ENCODE data around the gene PTH1R. TPM values are rescaled to one million over a fixed set of nuclear protein-coding genes. Genes with fewer than 3 reads are reported as not detected.

PTH1R gene
- polyA plus RNA-seq (2012; ENCODE audit: insufficient read depth, insufficient read length): not detected

DNA sequence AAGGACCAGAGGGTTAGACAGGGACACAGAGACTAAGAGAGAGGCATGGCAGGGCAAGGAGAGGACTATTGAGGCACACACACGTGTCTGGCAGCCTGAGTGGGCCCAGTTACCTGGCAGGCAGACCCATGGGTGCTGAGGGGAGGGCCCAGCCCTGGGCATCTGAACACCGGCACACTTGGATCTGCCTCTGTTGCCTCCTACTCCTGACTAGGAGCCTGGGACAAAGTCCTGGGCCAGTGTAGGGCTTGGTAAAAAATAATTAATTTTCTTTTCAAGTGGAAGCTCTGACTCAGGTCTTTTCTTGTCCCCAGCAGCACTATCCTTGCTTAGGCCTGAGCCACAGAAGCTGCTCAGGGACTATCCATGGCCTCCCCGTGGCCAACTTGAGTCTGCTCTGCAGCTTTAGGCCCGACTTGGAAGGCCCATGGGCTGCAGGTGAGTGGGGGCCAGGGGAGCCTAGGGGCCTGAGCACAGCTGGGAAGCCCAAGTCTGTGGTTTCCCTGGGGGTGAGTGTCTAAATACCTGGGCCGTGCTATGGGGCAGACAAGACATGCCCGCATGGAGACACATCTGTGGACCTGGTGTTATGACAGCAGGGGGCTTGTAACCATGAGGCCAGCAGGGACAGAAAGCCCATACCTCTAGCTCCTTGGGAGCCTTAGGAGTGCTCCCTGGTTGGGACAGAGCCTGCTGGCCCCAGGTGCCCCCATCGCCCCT lies at the start of gene PTH1R:
Gene PTH1R, plus strand, starts transcription at position 316 of the 720 bp plus-strand sequence. CDS start 5,839 bp downstream, outside the sequence.
- DNase-seq (ENCODE audit: low read depth, low spot score): no peak
- no peak within 1 kb of the TSS for H3K4me3 ChIP-seq (ENCODE audit: low read length)

DNA sequence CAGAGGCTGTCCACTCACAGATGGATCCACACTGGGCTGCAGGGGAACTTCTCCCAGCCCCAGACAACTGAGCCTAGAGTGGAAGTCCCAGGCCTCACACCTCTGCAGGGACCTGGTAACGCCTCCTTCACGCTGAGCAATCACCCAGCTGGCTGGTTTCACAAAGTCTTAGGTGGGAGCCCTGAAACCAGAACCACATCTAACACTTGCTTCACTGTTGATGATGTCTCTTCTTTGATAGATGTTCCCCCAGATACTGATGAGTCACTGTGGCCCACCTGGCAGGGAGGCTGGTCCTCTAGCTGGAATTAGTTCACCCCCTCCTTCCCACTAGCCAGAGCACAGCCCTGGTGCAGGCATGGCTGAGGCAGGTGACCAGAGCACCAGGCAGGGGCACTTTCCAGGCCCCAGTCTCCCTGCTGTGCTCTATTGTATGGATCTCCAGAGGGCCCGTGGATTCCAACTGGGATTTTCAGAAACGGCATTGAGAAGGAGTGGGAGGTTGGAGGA lies 47.8 kb upstream of the PTH1R start:
- H3K4me3 ChIP-seq (ENCODE audit: low read length): no peak overlapping the region
- peak; percentile 88 for DNase-seq (ENCODE audit: low read depth, low spot score)

DNA sequence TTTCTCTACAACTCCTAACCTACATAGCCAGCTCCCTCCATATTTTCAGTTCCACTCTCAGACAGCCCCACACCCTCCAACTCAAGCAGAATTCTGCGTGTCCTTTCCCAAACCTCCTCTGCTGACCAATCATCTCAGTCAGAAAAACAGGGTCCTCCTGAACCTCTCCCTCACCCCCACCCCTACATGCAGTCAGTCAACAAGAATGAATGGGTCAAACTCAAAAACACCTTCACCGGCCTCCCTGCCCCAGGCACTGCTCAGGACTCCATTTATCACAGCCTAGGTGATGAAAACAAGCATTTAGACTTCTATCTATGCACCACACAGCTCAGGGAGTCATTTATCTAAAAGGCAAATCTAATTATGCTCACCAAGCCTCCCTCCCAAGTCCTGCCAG lies 46.7 kb upstream of the PTH1R start:
- H3K4me3 ChIP-seq (ENCODE audit: low read length): no peak overlapping the region
- no peak for DNase-seq (ENCODE audit: low read depth, low spot score)

DNA sequence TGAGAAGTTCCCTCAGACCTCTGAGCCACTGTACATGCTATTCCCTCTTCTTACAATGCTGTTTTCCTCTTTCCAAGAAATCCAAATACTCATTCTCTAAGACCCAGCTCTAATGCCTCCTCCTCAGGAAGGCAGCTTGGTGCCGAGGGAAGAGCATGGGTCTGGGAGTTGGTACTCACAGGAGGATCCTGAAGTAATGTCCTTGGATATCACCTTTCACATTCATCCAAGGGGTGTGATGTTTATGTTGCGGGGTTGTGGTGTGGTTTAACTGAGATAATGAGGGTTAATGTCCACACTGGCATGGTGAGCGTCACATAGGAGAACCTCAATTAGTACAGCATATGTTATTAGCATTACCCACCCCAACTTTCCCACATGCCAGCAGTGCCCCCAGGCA lies 46.2 kb upstream of the PTH1R start:
- no peak for DNase-seq (ENCODE audit: low read depth, low spot score)
- no peak overlapping the region for H3K4me3 ChIP-seq (ENCODE audit: low read length)

DNA sequence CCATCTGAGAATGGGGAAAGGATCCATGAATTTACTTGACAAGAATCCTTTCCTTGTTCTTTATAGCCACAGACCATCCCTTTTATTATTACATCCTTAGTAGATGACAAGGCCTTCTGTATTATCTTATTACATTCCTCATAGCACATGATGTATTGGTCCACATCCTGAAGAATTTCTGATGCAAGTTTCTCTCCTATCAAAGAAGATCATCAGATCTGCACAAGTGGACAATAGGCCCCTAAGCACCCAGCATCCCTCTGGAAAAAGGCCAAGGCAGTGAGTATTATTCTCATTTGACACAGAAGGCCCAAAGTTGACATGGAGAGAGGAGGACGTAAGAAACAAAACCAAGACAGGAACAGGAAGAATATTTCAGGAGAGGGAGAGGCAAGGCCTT lies 45.7 kb upstream of the PTH1R start:
- H3K4me3 ChIP-seq (ENCODE audit: low read length): no peak overlapping the region
- no peak for DNase-seq (ENCODE audit: low read depth, low spot score)

DNA sequence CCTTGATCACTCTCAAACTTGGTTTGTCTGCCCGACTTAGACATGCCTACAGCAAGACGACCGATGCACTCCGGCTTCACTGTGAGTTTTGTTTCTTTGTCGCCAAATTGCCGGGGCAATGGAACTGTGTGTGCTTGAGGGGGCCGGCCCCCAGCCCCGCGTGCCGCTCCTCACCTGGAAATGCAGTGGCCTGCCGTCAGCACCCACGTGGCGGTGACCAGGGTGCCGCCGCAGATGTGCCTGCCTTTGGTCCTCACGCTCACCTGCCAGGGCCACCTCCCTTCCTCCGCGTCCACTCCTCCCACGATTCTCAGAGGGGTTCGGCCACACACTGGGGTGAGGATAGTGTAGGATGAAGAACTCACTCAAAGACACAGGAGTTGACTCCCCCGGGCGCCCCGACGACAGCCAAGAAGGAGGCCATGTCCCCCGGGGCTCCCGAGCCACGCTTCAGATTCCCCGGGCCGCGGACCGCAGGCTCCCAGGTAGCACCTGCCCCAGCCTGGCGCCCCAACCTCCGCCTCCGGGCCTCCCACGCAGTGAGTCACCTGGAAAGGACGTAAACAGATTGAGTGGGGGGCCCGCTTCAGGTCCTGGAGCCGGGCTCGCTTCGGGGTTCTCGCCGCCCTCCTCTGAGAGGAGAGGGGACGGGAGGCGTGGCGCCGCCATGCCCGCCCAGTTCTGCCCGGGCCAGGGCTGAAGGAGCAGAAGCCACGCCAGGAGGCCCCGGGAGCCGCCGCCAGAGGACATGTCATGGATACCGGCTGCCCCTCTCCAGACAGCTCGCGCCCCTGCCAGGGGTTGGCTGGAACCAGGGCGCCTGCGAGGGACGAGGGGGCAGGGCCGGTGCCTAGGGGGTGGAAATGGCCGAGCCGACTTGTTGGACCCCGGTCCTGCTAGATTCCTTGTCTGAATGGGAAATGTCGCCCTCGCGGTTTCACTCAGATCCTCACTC lies 43.9 kb upstream of the PTH1R start:
- no peak for DNase-seq (ENCODE audit: low read depth, low spot score)
- no peak overlapping the region for H3K4me3 ChIP-seq (ENCODE audit: low read length)

DNA sequence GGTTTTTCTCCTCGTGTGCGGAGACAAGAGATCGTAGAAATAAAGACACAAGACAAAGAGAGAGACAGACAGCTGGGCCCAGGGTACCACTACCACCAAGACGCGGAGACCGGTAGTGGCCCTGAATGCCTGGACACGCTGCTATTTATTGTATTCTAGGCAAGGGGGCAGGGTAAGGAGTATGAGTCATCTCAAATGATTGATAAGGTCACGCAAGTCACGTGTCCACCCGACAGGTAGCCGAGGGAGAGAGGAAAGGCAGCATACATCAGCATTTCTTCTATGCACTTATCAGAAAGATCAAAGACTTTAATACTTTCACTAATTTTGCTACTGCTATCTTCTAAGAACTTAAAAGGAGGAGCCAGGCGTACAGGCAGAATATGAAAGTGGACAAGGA lies 42.5 kb upstream of the PTH1R start:
- no peak for DNase-seq (ENCODE audit: low read depth, low spot score)
- no peak overlapping the region for H3K4me3 ChIP-seq (ENCODE audit: low read length)

DNA sequence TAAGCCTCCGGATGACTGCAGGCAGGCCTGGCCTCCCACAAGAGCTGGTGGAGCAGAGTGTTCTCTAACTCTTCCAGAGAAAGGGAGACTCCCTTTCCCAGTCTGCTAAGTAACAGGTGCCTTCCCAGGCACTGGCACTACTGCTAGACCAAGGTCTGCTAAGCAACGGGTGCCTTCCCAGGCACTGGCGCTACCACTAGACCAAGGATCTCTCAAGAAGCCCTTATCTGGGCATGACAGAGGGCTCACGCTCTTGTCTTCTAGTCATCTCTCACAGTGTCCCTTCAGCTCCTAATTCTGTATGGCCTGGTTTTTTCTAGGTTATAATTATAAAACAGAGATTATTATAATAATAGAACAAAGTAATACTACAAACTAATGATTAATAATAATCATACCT lies 42.0 kb upstream of the PTH1R start:
- DNase-seq (ENCODE audit: low read depth, low spot score): no peak

DNA sequence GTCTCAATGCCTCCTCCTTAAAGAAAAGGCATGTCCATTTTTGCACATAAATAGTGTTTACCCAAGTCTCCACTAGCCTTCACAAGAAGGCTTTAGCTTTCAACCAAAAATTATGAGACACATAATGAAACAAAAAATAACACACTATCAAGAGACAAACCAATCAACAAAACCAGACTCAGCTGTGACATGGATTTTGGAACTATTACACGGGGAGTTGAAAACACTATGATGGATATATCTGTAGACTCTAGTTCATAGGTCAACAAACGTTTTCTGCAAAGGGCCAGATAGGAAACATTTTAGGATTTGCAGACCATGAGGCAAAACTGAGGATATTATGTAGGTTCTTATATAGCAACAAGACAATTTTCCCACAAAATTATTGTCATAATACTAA lies 39.2 kb upstream of the PTH1R start:
- DNase-seq (ENCODE audit: low read depth, low spot score): no peak
- no peak overlapping the region for H3K4me3 ChIP-seq (ENCODE audit: low read length)

More for the DNA sequence above, 42.0 kb upstream of the PTH1R start:
- no peak overlapping the region for H3K4me3 ChIP-seq (ENCODE audit: low read length)

DNA sequence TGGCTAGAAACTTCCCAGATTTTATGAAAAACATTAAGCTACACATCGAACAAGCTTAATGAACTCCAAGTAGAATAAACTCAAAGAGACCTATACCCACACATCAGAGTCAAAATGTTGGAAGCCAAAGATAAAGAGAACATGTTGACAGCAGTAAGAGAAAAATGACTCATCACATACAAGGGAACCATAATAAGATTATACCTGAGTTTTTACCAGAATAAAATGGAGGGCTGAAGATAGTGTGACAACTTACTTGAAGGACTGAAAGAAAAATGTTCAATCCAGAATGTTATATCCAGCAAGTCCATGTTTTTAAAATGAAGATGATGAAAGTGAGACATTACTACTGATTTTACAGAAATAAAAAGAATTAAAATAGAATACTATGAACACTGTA lies 37.0 kb upstream of the PTH1R start:
- no peak overlapping the region for H3K4me3 ChIP-seq (ENCODE audit: low read length)
- no peak for DNase-seq (ENCODE audit: low read depth, low spot score)

DNA sequence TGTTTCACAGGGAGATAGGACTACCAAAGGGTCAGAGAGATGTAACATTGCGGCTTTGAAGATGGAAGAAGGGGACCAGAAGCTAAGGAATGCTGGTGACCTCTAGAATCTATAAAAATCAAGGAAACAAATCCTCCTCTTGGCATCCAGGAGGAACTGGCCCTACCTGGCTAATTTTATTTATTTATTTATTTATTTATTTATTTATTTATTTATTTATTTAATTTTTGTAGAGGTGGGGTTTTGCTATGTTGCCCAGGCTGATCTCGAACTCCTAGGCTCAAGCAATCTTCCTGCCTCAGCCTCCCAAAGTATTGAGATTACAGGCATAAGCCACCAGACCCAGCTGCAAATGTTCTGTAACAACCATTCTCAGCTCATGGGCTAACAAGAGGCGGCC lies 34.0 kb upstream of the PTH1R start:
- no peak for DNase-seq (ENCODE audit: low read depth, low spot score)
- no peak overlapping the region for H3K4me3 ChIP-seq (ENCODE audit: low read length)

DNA sequence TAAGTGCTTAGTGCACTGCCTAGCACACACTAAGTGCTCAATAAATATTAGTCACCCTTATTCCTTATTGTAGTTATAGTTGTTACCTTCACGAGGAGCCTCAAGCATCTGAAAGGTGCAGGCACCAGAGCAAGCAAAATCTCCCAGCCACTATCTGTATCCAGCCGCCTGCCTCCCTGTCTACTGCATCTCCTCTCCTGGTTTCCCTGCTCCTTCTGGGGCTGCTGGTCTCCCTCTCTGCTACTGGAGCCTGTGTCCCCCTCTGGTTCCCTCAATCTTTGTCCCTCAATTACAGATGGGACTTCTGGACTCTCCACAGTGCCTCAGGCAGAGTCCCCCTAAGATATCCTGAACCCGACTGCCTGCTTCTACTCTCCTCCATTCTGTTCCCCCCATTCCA lies 33.1 kb upstream of the PTH1R start:
- no peak for DNase-seq (ENCODE audit: low read depth, low spot score)
- no peak overlapping the region for H3K4me3 ChIP-seq (ENCODE audit: low read length)

DNA sequence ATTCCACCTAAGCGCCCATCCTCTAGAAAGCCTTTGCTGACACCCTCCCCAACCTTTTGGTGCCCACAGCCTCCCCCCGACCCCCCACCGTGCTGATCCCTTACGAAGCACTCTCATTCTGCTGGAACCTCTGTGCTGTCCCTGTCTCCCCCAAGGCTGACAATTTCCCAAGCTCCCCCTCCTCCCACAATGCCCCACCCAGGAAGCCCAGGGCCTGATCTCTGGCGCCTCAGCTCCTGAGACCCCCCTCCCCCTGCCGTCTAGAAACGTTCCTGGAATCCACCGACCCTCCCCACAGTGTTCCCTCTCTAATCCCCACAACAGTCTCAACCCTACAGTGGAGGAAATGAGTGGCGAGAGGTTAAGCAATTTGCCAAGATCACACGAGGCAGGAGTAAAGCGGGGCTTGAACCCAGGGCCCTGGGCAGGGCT lies 32.6 kb upstream of the PTH1R start:
- DNase-seq (ENCODE audit: low read depth, low spot score): no peak
- no peak overlapping the region for H3K4me3 ChIP-seq (ENCODE audit: low read length)

DNA sequence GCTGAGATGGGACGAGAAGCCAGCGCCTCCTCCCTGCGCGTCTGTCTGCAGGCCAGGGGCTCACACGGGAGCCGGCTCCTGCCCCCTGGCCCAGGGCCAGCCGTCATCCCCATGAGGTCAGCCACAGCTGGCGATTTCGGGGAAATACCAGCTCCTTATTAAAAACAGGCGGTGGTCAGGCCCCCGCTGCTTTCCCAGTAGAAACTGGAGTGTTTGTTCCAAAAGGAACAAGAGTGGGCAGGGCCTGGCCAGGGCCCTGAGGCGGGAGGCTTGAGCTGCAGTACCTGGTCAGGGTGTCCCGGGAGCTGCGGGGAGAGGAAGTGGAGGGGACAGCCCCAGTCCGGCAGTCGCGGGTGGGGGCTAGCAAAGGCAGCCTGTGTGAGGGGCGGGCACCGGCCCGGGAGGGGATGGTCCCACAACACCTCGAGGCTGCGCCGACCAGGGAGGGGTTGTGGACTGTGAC lies 32.1 kb upstream of the PTH1R start:
- H3K4me3 ChIP-seq (ENCODE audit: low read length): no peak overlapping the region
- no peak for DNase-seq (ENCODE audit: low read depth, low spot score)

DNA sequence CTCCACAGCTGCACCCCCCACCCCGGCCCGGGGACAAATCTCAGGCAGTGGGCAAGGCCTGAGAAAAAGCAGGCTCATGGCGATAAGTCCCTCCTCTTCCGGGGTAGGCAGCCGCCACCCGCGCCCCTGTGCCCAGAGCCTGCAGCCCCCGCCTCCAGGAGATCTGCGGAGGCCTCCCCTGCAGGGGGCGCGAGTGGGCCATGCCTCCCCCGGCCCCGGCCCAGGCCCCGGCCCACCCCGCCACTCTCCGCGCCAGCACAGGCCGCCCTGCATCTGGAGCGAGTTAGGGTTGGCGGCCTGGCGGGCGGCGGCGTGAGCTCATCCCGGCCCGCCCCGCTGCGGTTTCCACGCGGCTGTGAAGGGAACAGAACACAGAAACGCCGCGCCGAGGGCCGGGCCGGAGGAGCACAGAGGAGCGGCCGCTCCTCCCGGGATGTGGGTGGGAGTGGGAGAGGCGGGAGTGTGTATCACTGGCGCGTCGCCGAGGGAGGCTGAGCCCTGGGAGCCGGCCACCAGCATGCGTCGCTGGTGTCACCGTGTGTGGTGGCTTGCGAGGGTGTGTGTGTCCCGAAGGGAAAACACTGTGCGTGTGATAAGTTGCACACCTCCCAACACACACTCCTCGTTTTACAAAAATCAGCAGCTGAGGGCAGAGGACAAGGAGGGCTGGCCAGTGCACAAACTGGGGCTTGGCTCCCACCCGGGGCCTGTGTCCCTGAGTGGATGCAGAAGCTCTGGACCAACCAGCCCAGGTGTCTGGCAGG lies 31.5 kb upstream of the PTH1R start:
- H3K4me3 ChIP-seq (ENCODE audit: low read length): no peak overlapping the region
- no peak for DNase-seq (ENCODE audit: low read depth, low spot score)

DNA sequence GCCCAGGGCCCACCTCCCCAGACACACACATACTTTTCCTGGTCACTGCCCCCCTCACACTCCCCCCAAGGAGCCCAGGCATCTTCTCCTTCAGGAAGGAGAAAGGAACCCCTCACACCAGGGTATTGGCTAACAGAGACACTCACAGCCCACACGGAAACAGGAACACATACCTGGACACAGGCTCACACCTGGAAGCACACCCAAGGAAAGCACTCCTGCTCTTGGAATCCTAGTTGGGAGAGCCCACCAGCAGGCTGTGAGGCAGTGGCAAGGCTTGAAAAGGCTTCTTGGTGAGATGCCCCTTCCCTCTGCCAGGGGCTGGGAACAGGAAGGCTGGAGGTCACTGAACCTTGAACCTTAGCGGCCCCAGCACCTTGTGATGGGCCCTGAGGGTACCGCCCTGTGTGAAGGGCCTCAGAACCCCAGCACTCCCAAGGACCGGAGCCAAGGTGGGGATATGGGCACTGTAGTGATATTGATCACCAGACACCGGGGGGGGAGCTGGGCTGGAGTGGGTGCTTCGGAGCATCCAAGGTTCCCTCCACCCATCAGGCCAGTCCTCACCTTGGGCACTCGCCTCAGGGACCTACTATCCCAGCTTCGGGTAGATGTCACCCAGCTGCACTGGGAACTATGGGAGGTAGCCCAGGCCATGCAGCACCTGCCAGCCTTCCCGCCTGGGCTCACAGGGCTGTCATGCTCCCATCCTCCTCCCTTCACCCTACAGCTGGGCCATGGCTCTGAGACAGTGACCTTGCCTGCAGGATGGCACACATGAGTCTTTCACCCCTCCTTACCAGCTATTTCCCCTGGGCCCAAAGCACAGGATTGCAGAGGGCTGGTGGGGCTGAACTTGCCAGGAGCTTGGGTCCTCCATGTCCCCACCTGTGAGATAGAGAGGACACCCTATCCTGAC lies 30.6 kb upstream of the PTH1R start:
- no peak for DNase-seq (ENCODE audit: low read depth, low spot score)
- H3K4me3 ChIP-seq (ENCODE audit: low read length): no peak overlapping the region

DNA sequence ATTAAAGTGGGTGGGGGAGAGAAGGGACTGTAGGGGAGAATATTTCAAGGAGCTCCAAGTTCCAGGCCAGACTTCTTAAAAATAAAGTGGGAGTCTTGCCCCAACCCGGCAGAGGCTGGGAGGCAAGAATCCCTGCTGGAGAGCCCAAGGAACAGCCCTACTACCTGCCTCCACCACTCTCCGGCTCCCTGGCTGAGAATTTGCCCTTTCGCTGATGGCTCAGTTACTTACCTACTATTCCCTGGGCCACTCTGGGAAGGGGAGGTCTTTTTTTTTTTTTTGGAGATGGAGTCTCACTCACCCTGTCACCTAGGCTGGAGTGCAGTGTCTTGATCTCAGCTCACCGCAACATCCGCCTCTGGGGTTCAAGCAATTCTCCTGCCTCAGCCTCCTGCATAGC lies 29.8 kb upstream of the PTH1R start:
- no peak overlapping the region for H3K4me3 ChIP-seq (ENCODE audit: low read length)
- DNase-seq (ENCODE audit: low read depth, low spot score): no peak

DNA sequence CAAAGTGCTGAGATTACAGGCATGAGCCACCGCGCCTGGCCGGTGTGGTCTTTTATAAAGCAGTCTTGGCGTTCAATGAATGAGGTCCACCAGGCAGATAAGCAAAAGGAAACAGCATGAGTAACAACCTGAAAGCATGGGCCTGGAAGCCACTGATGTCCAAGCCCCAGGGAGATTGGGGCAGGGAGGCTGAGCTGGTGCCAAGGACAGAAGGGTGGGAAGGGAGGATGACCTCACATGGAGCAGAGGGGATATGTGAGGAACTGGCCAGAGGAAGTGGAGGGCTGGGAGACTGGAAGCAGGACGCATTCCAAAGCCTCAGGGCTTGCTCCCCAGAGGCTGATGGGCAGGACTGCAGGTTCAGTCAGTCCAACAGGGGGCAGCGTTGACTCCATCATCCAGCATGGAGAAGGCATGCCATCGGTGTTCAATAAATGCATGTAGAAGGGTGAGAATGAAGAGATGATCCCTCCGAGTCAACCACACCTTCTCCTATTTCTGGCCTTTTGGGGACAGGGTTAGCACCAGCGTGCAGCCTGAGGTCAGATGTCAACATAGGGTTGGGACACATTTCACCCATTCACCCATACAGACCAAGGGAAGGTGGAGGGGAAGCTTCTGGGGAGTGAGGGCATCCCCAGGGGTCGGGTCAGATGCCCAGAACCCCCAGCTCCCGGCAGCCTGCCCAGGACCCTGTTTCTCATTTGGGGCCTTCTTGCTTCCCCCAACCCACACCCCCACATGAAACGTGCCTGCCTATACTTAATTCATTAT lies 29.1 kb upstream of the PTH1R start:
- no peak for DNase-seq (ENCODE audit: low read depth, low spot score)
- no peak overlapping the region for H3K4me3 ChIP-seq (ENCODE audit: low read length)

All from Jurkat, Clone E6-1 (cell line).